Panc1 (cell line): ENCODE data around the gene PDLIM4. TPM values are rescaled to one million over a fixed set of nuclear protein-coding genes. Genes with fewer than 3 reads are reported as not detected.

ENCODE experiments used
- ATAC-seq: fragments of 200-7000 bp; cut with Tn5 transposase; 2 replicates; pipeline ENCODE4 v1.9.1; 2020; ENCODE audit warnings: mild to moderate bottlenecking, moderate library complexity
- BruUV-seq: library from RNA; stranded (reverse); fragments of 400-500 nt; replicated peaks from 2 replicates; lab custom pipeline; 2021; lab: Mats Ljungman, UMichigan
- CTCF ChIA-PET: fragments of 300-600 bp; sonication (Branson Sonifier 250); formaldehyde crosslinking; loops from one replicate; lab custom pipeline; 2022; ENCODE audit warnings: antibody characterized with exemption; lab: Charles Lee
- POLR2A ChIA-PET: fragments of 300-600 bp; sonication (Branson Sonifier 250); formaldehyde crosslinking; loops from one replicate; lab custom pipeline; 2022; ENCODE audit warnings: antibody characterized with exemption; lab: Charles Lee
- DNase-seq: peaks from one replicate; pipeline ENCODE4 v3.0.0-alpha.2; 2010; ENCODE audit warnings: low read depth, low spot score
- H3K27ac ChIP-seq: 2 replicates; pipeline ENCODE4 v1.5.1; 2011; ENCODE audit warnings: mild to moderate bottlenecking, low read length, inconsistent platforms
- H3K27me3 ChIP-seq: fragments of 200-500 bp; sonication (Bioruptor generic); 2 replicates; pipeline ENCODE4 v1.6.0; 2014; ENCODE audit warnings: low read length, inconsistent platforms; ENCODE audit not compliant: control insufficient read depth, insufficient read depth
- H3K36me3 ChIP-seq: fragments of 200-500 bp; sonication (Bioruptor generic); 2 replicates; pipeline ENCODE4 v1.5.1; 2014; ENCODE audit warnings: inconsistent platforms, mild to moderate bottlenecking, low read length, moderate library complexity; ENCODE audit not compliant: control insufficient read depth, insufficient read depth
- H3K4me1 ChIP-seq: 2 replicates; pipeline ENCODE4 v1.5.1; 2011; ENCODE audit warnings: inconsistent platforms, mild to moderate bottlenecking, low read length, moderate library complexity; ENCODE audit not compliant: control insufficient read depth, insufficient read depth
- H3K4me3 ChIP-seq, 2 experiments: 2 replicates each; pipeline ENCODE4 v1.5.1; 2011 to 2012; ENCODE audit warnings: low read depth in 2 of 2, low read length in 2 of 2, mild to moderate bottlenecking in 2 of 2, inconsistent platforms in 1 of 2, moderate library complexity in 1 of 2
- H3K9me3 ChIP-seq: fragments of 200-500 bp; sonication (Bioruptor generic); 2 replicates; pipeline ENCODE4 v1.5.1; 2014; ENCODE audit warnings: low read depth, mild to moderate bottlenecking, inconsistent platforms, low read length, moderate library complexity; ENCODE audit not compliant: control insufficient read depth, insufficient read depth
- CTCF ChIP-seq: fragments of 450-650 bp; IDR thresholded peaks from 2 replicates; pipeline ENCODE4 v1.5.1; 2017; ENCODE audit warnings: mild to moderate bottlenecking
- POLR2AphosphoS5 ChIP-seq: IDR thresholded peaks from 2 replicates; pipeline ENCODE4 v1.6.1; 2012; ENCODE audit warnings: mild to moderate bottlenecking, low read depth, low read length, moderate library complexity
- SIN3A ChIP-seq: IDR thresholded peaks from 2 replicates; pipeline ENCODE4 v1.6.1; 2012; ENCODE audit warnings: low read depth, mild to moderate bottlenecking, low read length, moderate library complexity, borderline replicate concordance; ENCODE audit not compliant: insufficient read depth
- TCF7L2 ChIP-seq: IDR thresholded peaks from 2 replicates; pipeline ENCODE4 v1.6.1; 2011; ENCODE audit warnings: mild to moderate bottlenecking, low read depth, low read length, inconsistent platforms
- in situ Hi-C: cut with HindIII; loops from 2 replicates; pipeline ENCODE4 v1.10.0; 2016; ENCODE audit warnings: low sequenced_read_pairs, low pct_unique_long_range_greater_than_20kb
- intact Hi-C: fragments of 100-400 bp; cut with micrococcal nuclease; formaldehyde crosslinking; loops from one replicate; pipeline ENCODE4 v1.10.0; 2022; ENCODE audit not compliant: unreplicated experiment
- total RNA-seq: library from RNA; stranded (reverse); gene quantifications from one replicate; pipeline ENCODE4 v1.2.1, GENCODE V29; 2021; ENCODE audit not compliant: unreplicated experiment
- TF ChIP-seq, protein P1 (sequence below), 2 experiments: IDR thresholded peaks; 2 replicates each; pipeline ENCODE4 v1.6.1; 2011 to 2012; ENCODE audit warnings: low read depth in 2 of 2, control low read depth in 1 of 2, low read length in 1 of 2, mild to moderate bottlenecking in 1 of 2, moderate library complexity in 1 of 2; ENCODE audit not compliant: insufficient read depth in 1 of 2

PDLIM4 gene
- total RNA-seq, 1 experiment from 2014 or later: 9.9 TPM

- intact Hi-C loops: no loop called here
- Histone ChIP-seq H3K36me3 (no peaks in the 10 kb centered on the region), H3K4me3 (no peak overlapping the region), H3K27me3 (no peaks in the 10 kb centered on the region), H3K9me3 (no peaks in the 10 kb centered on the region), H3K27ac (no peak overlapping the region), H3K4me1 (peaks cover 6% of the 10 kb centered on the region)
- CTCF ChIA-PET: no interaction called here
- in situ Hi-C loops: no loop called here
- ATAC-seq (no peak), DNase-seq (no peak)
- BruUV-seq: no TSS peak
- POLR2A ChIA-PET: no interaction called here
- TF ChIP-seq TCF7L2 (no peak), POLR2AphosphoS5 (no peak), SIN3A (no peak), CTCF (no peak)
- TF ChIP-seq, protein P1, sequence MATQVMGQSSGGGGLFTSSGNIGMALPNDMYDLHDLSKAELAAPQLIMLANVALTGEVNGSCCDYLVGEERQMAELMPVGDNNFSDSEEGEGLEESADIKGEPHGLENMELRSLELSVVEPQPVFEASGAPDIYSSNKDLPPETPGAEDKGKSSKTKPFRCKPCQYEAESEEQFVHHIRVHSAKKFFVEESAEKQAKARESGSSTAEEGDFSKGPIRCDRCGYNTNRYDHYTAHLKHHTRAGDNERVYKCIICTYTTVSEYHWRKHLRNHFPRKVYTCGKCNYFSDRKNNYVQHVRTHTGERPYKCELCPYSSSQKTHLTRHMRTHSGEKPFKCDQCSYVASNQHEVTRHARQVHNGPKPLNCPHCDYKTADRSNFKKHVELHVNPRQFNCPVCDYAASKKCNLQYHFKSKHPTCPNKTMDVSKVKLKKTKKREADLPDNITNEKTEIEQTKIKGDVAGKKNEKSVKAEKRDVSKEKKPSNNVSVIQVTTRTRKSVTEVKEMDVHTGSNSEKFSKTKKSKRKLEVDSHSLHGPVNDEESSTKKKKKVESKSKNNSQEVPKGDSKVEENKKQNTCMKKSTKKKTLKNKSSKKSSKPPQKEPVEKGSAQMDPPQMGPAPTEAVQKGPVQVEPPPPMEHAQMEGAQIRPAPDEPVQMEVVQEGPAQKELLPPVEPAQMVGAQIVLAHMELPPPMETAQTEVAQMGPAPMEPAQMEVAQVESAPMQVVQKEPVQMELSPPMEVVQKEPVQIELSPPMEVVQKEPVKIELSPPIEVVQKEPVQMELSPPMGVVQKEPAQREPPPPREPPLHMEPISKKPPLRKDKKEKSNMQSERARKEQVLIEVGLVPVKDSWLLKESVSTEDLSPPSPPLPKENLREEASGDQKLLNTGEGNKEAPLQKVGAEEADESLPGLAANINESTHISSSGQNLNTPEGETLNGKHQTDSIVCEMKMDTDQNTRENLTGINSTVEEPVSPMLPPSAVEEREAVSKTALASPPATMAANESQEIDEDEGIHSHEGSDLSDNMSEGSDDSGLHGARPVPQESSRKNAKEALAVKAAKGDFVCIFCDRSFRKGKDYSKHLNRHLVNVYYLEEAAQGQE (IDR thresholded peaks at IDR 0.05; ENCODE audit: insufficient read depth in 1 of 2, low read depth in 2 of 2, low read length in 1 of 2): no peak
Observed at GRCh38 chr5:132270335-132270665, 12.8 kb downstream of the PDLIM4 start.

GRCh38 chr5:132270706-132271105, 13.2 kb downstream of the PDLIM4 start:
- no peaks in the 10 kb centered on the region for H3K36me3 ChIP-seq
- no peak for ATAC-seq
- ChIA-PET POLR2A (no interaction called here), CTCF (no interaction called here)
- in situ Hi-C loops (no loop called here), intact Hi-C loops (no loop called here)
- TF ChIP-seq CTCF (no peak), POLR2AphosphoS5 (no peak), SIN3A (no peak), TCF7L2 (no peak)
- TF ChIP-seq, protein P1 (IDR thresholded peaks at IDR 0.05; ENCODE audit: insufficient read depth in 1 of 2, low read depth in 2 of 2, low read length in 1 of 2): no peak
- no TSS peak for BruUV-seq
- H3K4me3 ChIP-seq: no peak overlapping the region
- H3K9me3 ChIP-seq: no peaks in the 10 kb centered on the region
- H3K4me1 ChIP-seq: peaks cover 6% of the 10 kb centered on the region
- DNase-seq: no peak
- no peaks in the 10 kb centered on the region for H3K27me3 ChIP-seq
- no peak overlapping the region for H3K27ac ChIP-seq
